Cardiac muscle cell (in vitro differentiated cells and primary cell): ENCODE results near the gene TOPAZ1. TPM values are rescaled to one million over a fixed set of nuclear protein-coding genes. Genes with fewer than 3 reads are reported as not detected.
A peak's percentile ranks its signal among the peaks of the same experiment; 100 is the strongest.

Source experiments
- DNase-seq, 2 donors: peaks; one replicate each; pipeline versions ENCODE4 v3.0.0 to v3.0.0-alpha.2; 2010 to 2017; ENCODE audit warnings: low read depth in 1 of 2, low spot score in 1 of 2
- H3K27ac ChIP-seq: fragments of 200-600 bp; sonication (generic); 2 replicates; pipeline ENCODE4 v1.5.1; 2016
- H3K27me3 ChIP-seq: fragments of 200-600 bp; sonication (generic); 2 replicates; pipeline ENCODE4 v1.6.0; 2016; ENCODE audit warnings: control low read depth
- H3K36me3 ChIP-seq: fragments of 200-600 bp; sonication (generic); 2 replicates; pipeline ENCODE4 v1.5.1; 2016; ENCODE audit warnings: control low read depth
- H3K4me1 ChIP-seq: fragments of 200-600 bp; sonication (generic); 2 replicates; pipeline ENCODE4 v1.8.1; 2017; ENCODE audit warnings: low read depth, mild to moderate bottlenecking, mixed run types
- H3K4me3 ChIP-seq: fragments of 200-600 bp; sonication (generic); 2 replicates; pipeline ENCODE4 v1.5.1; 2016; ENCODE audit warnings: mild to moderate bottlenecking
- H3K9me3 ChIP-seq: fragments of 200-600 bp; sonication (generic); 2 replicates; pipeline ENCODE4 v1.5.1; 2017; ENCODE audit warnings: low read depth, mild to moderate bottlenecking, control low read depth
- polyA plus RNA-seq: library from polyadenylated mRNA; unstranded; fragments of >200 nt; fragmentation: Nextera tagmentation; extraction: Ambion mirVana; gene quantifications from 2 replicates; pipeline ENCODE4 v1.2.1, GENCODE V29; 2016
- total RNA-seq: library from RNA; depleted of rRNA; stranded (reverse); fragments of >200 nt; gene quantifications from 2 replicates; pipeline ENCODE4 v1.2.3, GENCODE V29; 2016
- TF ChIP-seq, protein P1 (sequence below): IDR thresholded peaks from 2 replicates; pipeline ENCODE4 v1.5.1; 2012; ENCODE audit warnings: low read depth, mild to moderate bottlenecking, low read length

Gene TOPAZ1
- total and polyA plus RNA-seq, 2 experiments from 2014 or later: not detected

DNA sequence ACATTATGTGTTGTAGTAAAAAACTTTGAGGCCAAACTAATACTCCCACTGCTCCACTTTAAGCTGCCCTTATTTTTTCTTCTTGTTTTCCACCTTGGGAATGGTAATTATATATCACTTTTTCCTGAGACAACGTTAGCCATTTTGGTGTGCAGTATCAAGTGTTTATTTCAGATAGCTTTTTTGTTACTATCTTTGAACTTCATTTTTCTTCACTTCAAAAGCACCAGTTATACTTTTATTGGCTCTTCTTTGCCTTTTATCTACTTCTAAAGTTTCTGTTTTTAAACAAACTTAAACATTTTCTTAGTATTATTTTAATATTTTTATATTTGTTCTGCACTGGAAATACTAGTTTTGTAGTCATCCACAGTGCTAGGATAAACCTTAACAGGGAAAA, 6.5 kb downstream of the TOPAZ1 start:
- Histone ChIP-seq H3K4me1 (no peaks in the 10 kb centered on the region), H3K4me3 (no peak overlapping the region), H3K36me3 (no peaks in the 10 kb centered on the region), H3K27ac (no peak overlapping the region), H3K9me3 (no peaks in the 10 kb centered on the region), H3K27me3 (no peaks in the 10 kb centered on the region)
- DNase-seq: no peak
- TF ChIP-seq, protein P1, sequence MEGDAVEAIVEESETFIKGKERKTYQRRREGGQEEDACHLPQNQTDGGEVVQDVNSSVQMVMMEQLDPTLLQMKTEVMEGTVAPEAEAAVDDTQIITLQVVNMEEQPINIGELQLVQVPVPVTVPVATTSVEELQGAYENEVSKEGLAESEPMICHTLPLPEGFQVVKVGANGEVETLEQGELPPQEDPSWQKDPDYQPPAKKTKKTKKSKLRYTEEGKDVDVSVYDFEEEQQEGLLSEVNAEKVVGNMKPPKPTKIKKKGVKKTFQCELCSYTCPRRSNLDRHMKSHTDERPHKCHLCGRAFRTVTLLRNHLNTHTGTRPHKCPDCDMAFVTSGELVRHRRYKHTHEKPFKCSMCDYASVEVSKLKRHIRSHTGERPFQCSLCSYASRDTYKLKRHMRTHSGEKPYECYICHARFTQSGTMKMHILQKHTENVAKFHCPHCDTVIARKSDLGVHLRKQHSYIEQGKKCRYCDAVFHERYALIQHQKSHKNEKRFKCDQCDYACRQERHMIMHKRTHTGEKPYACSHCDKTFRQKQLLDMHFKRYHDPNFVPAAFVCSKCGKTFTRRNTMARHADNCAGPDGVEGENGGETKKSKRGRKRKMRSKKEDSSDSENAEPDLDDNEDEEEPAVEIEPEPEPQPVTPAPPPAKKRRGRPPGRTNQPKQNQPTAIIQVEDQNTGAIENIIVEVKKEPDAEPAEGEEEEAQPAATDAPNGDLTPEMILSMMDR: no peak

DNA sequence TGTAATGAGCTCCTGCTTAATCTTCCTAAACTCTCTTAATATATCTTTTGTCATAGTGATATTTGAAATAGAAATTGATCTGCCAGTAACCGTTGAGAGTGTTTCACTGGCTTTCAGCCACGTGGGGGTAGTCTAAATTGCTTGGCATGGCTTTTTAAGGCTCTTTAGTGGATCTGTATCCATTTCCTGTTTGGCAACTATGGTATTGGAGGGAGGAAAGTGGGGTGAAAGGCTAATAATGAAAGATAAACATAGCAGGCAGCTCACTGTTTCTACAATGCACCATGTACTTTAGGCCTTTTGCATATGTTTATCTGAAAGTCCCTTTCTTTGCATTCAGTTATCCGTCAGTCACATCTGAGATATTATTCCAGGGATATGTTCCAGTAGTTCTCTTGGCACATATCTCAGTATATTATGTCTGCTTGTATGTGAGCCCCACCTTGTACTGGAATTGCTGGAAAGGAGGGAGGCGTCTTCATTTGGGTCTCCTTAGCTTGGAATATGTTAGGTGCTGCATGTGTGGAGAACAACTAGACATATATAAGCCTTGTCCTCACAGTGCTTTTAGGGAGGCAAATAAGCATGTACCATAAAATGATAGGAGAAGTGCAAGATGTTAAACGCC, 10.8 kb downstream of the TOPAZ1 start:
- TF ChIP-seq, protein P1: no peak
- Histone ChIP-seq H3K27me3 (no peaks in the 10 kb centered on the region), H3K4me3 (no peak overlapping the region), H3K9me3 (no peaks in the 10 kb centered on the region), H3K36me3 (no peaks in the 10 kb centered on the region), H3K27ac (no peak overlapping the region), H3K4me1 (no peaks in the 10 kb centered on the region)
- peak in 1 of 2 donors; percentile 26 for DNase-seq

DNA sequence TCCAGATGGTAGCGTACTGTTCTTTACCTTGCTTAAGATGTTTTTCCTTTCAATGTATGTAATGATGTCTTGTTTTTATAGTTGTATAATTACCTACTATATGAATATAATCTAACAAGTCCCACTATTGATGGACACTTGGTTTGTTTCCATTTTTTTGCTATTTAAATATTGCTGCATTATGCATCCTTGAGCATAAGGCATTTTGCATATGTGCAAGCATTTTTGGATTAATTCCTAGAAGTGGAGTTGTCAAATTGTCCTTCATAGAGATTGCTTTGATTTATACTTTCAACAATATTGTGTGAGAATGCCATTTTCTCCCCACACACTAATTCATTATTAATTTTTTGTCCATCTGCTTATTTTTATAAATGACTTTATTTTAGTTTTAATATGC, 17.7 kb downstream of the TOPAZ1 start:
- no peaks in the 10 kb centered on the region for H3K9me3 ChIP-seq
- no peaks in the 10 kb centered on the region for H3K4me1 ChIP-seq
- no peak overlapping the region for H3K4me3 ChIP-seq
- DNase-seq: no peak
- no peaks in the 10 kb centered on the region for H3K27me3 ChIP-seq
- H3K27ac ChIP-seq: no peak overlapping the region
- no peaks in the 10 kb centered on the region for H3K36me3 ChIP-seq
- TF ChIP-seq, protein P1: no peak

DNA sequence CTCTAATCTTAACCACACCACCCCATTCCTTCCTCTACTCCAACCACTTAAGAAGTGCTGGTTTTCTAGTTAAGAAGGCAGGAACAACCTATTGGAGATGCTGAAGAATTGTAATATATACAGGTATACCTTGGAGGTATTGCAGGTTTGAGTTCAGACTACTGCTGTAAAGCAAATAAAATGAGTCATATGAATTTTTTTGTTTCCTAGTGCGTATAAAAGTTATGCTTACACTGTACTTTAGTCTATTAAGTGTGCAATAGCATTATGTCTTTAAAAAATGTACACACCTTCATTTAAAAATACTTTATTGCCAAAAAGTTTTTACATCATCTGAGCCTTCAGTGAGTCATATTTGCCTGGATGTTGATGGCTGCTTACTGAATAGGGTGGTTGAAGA, 22.5 kb downstream of the TOPAZ1 start:
- H3K4me1 ChIP-seq: no peaks in the 10 kb centered on the region
- H3K9me3 ChIP-seq: no peaks in the 10 kb centered on the region
- no peak overlapping the region for H3K27ac ChIP-seq
- H3K4me3 ChIP-seq: no peak overlapping the region
- TF ChIP-seq, protein P1: no peak
- H3K36me3 ChIP-seq: no peaks in the 10 kb centered on the region
- no peak for DNase-seq
- no peaks in the 10 kb centered on the region for H3K27me3 ChIP-seq

DNA sequence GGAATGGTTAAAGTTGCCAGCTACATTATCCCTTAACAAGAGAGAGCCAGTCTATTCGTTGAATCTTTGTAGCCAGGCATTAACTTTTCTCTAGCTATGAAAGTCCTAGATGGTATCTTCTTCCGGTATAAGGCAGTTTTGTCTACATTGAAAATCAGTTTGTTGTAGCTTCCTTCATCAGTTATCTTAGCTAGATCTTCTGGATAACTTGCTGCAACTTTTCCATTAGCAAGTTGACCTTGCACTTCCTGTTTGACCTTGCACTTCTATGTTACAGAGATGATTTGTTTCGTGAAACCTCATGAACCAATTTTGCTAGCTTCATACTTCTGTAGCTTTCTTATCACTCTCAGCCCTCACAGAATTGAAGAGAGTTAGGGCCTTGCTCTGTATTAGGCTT, 24.1 kb downstream of the TOPAZ1 start:
- H3K4me3 ChIP-seq: no peak overlapping the region
- peaks cover 3% of the 10 kb centered on the region for H3K27me3 ChIP-seq
- no peak for DNase-seq
- no peaks in the 10 kb centered on the region for H3K9me3 ChIP-seq
- no peaks in the 10 kb centered on the region for H3K4me1 ChIP-seq
- no peak overlapping the region for H3K27ac ChIP-seq
- H3K36me3 ChIP-seq: no peaks in the 10 kb centered on the region
- TF ChIP-seq, protein P1: no peak
